Caco-2 (cell line): ENCODE measurements around the gene LRRC10. TPM values are rescaled to one million over a fixed set of nuclear protein-coding genes. Genes with fewer than 3 reads are reported as not detected.

Experiments used
- BruUV-seq: library from RNA; stranded (reverse); fragments of 400-500 nt; replicated peaks from 2 replicates; lab custom pipeline; 2021; lab: Mats Ljungman, UMichigan
- CTCF ChIA-PET: fragments of 300-600 bp; sonication (Branson Sonifier 250); formaldehyde crosslinking; loops from one replicate; lab custom pipeline; 2022; ENCODE audit warnings: antibody characterized with exemption; lab: Charles Lee
- POLR2A ChIA-PET: fragments of 300-600 bp; sonication (Branson Sonifier 250); formaldehyde crosslinking; loops from one replicate; lab custom pipeline; 2022; ENCODE audit warnings: antibody characterized with exemption; lab: Charles Lee
- DNase-seq, 2 experiments: peaks; one replicate each; pipeline versions ENCODE4 v3.0.0 to v3.0.0-alpha.2; 2020 to 2022
- H3K27me3 ChIP-seq: replicated peaks from 2 replicates; pipeline ENCODE4 v1.6.0; 2011; ENCODE audit warnings: low read length; ENCODE audit not compliant: control insufficient read depth, insufficient read depth
- H3K36me3 ChIP-seq: 2 replicates; pipeline ENCODE4 v1.5.1; 2011; ENCODE audit warnings: low read length; ENCODE audit not compliant: control insufficient read depth, insufficient read depth
- H3K4me1 ChIP-seq: fragments of 250-450 bp; sonication (Bioruptor Pico); 2 replicates; pipeline ENCODE4 v1.5.1; 2020; ENCODE audit warnings: mild to moderate bottlenecking
- H3K4me3 ChIP-seq: 2 replicates; pipeline ENCODE4 v1.5.1; 2011; ENCODE audit warnings: low read depth, mild to moderate bottlenecking, control low read depth, low read length
- H3K9me3 ChIP-seq: fragments of 250-450 bp; sonication (Bioruptor Pico); 2 replicates; pipeline ENCODE4 v1.5.1; 2020; ENCODE audit warnings: mild to moderate bottlenecking, moderate library complexity
- H3K27ac Mint-ChIP-seq: one replicate; pipeline ENCODE4 v1.8.0; 2022; ENCODE audit warnings: mixed read lengths; ENCODE audit not compliant: unreplicated experiment
- H3K27me3 Mint-ChIP-seq: one replicate; pipeline ENCODE4 v1.8.0; 2022; ENCODE audit warnings: mixed read lengths; ENCODE audit not compliant: insufficient read depth, unreplicated experiment
- H3K36me3 Mint-ChIP-seq: one replicate; pipeline ENCODE4 v1.8.0; 2022; ENCODE audit warnings: mild to moderate bottlenecking, mixed read lengths; ENCODE audit not compliant: insufficient read depth, unreplicated experiment
- H3K4me1 Mint-ChIP-seq: one replicate; pipeline ENCODE4 v1.8.0; 2022; ENCODE audit warnings: low read depth, mixed read lengths; ENCODE audit not compliant: unreplicated experiment
- H3K4me3 Mint-ChIP-seq: one replicate; pipeline ENCODE4 v1.8.0; 2022; ENCODE audit warnings: mild to moderate bottlenecking, moderate library complexity, mixed read lengths; ENCODE audit not compliant: unreplicated experiment
- H3K9me3 Mint-ChIP-seq: one replicate; pipeline ENCODE4 v1.8.0; 2022; ENCODE audit warnings: mixed read lengths; ENCODE audit not compliant: unreplicated experiment
- intact Hi-C: fragments of 100-400 bp; cut with micrococcal nuclease; formaldehyde crosslinking; loops from one replicate; pipeline ENCODE4 v1.10.0; 2022; ENCODE audit not compliant: unreplicated experiment
- total RNA-seq: library from RNA; stranded (reverse); gene quantifications from 2 replicates; pipeline ENCODE4 v1.2.3, GENCODE V29; 2022
- TF ChIP-seq, protein P1 (sequence below), 2 experiments: fragments of 200-600 bp in 1 of 2; IDR thresholded peaks; 1 replicate in 1 of 2; 2 replicates in 1 of 2; pipeline versions ENCODE4 v1.5.1 to v1.8.0; 2011 to 2022; ENCODE audit warnings: antibody characterized with exemption in 1 of 2, control low read depth in 1 of 2, inconsistent platforms in 1 of 2, low read depth in 1 of 2, low read length in 1 of 2, mild to moderate bottlenecking in 1 of 2, moderate library complexity in 1 of 2; ENCODE audit not compliant: insufficient read depth in 1 of 2, severe bottlenecking in 1 of 2, unreplicated experiment in 1 of 2

The LRRC10 gene
- total RNA-seq, 1 experiment from 2014 or later, result not detected

GRCh38 chr12:69620077-69620476 is 9.4 kb upstream of the LRRC10 start:
- ChIA-PET POLR2A (no interaction called here), CTCF (no interaction called here)
- H3K4me1 Mint-ChIP-seq, result peaks cover 11% of the 10 kb centered on the region
- TF ChIP-seq, protein P1, sequence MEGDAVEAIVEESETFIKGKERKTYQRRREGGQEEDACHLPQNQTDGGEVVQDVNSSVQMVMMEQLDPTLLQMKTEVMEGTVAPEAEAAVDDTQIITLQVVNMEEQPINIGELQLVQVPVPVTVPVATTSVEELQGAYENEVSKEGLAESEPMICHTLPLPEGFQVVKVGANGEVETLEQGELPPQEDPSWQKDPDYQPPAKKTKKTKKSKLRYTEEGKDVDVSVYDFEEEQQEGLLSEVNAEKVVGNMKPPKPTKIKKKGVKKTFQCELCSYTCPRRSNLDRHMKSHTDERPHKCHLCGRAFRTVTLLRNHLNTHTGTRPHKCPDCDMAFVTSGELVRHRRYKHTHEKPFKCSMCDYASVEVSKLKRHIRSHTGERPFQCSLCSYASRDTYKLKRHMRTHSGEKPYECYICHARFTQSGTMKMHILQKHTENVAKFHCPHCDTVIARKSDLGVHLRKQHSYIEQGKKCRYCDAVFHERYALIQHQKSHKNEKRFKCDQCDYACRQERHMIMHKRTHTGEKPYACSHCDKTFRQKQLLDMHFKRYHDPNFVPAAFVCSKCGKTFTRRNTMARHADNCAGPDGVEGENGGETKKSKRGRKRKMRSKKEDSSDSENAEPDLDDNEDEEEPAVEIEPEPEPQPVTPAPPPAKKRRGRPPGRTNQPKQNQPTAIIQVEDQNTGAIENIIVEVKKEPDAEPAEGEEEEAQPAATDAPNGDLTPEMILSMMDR (IDR thresholded peaks at IDR 0.05; ENCODE audit: insufficient read depth in 1 of 2, low read depth in 1 of 2, low read length in 1 of 2, severe bottlenecking in 1 of 2, unreplicated experiment in 1 of 2), result no peak
- H3K4me3 Mint-ChIP-seq, result no peak overlapping the region
- no peak for DNase-seq
- Histone ChIP-seq H3K4me1 (no peaks in the 10 kb centered on the region), H3K27me3 (no peaks in the 10 kb centered on the region), H3K4me3 (no peak overlapping the region), H3K9me3 (0 out of 2 replicates have a peak, but pooled peaks cover 2% of the 10 kb centered on the region), H3K36me3 (no peaks in the 10 kb centered on the region)
- H3K36me3 Mint-ChIP-seq, result no peaks in the 10 kb centered on the region
- H3K27ac Mint-ChIP-seq, result no peak overlapping the region
- intact Hi-C loops, result no loop called here
- H3K27me3 Mint-ChIP-seq, result no peaks in the 10 kb centered on the region
- BruUV-seq, result no TSS peak
- peaks cover 17% of the 10 kb centered on the region for H3K9me3 Mint-ChIP-seq

- TF ChIP-seq, protein P1 (IDR thresholded peaks at IDR 0.05; ENCODE audit: insufficient read depth in 1 of 2, low read depth in 1 of 2, low read length in 1 of 2, severe bottlenecking in 1 of 2, unreplicated experiment in 1 of 2), result no peak
- CTCF ChIA-PET, result interaction anchor here (0.7 kb wide), 1 partner anchor 78 kb away, joined by 5 read pairs; no protein-coding TSS in a partner anchor
- H3K27ac Mint-ChIP-seq, result no peak overlapping the region
Measured at GRCh38 chr12:69619050-69619449, 8.3 kb upstream of the LRRC10 start.

GRCh38 chr12:69616025-69616424 is 5.3 kb upstream of the LRRC10 start:
- no peaks in the 10 kb centered on the region for H3K4me1 Mint-ChIP-seq
- no peaks in the 10 kb centered on the region for H3K36me3 Mint-ChIP-seq
- Histone ChIP-seq H3K9me3 (0 out of 2 replicates have a peak, but pooled peaks cover 2% of the 10 kb centered on the region), H3K4me3 (no peak overlapping the region), H3K27me3 (no peaks in the 10 kb centered on the region), H3K36me3 (no peaks in the 10 kb centered on the region), H3K4me1 (no peaks in the 10 kb centered on the region)
- ChIA-PET CTCF (no interaction called here), POLR2A (no interaction called here)
- H3K9me3 Mint-ChIP-seq, result peaks cover 8% of the 10 kb centered on the region
- H3K27me3 Mint-ChIP-seq, result no peaks in the 10 kb centered on the region
- no TSS peak for BruUV-seq
- intact Hi-C loops, result no loop called here
- no peak overlapping the region for H3K27ac Mint-ChIP-seq
- no peak overlapping the region for H3K4me3 Mint-ChIP-seq
- TF ChIP-seq, protein P1 (IDR thresholded peaks at IDR 0.05; ENCODE audit: insufficient read depth in 1 of 2, low read depth in 1 of 2, low read length in 1 of 2, severe bottlenecking in 1 of 2, unreplicated experiment in 1 of 2), result no peak
- DNase-seq, result no peak

More at GRCh38 chr12:69619050-69619449, 8.3 kb upstream of the LRRC10 start:
- Histone ChIP-seq H3K4me3 (no peak overlapping the region), H3K4me1 (no peaks in the 10 kb centered on the region), H3K9me3 (0 out of 2 replicates have a peak, but pooled peaks cover 2% of the 10 kb centered on the region), H3K27me3 (no peaks in the 10 kb centered on the region), H3K36me3 (no peaks in the 10 kb centered on the region)
- H3K4me1 Mint-ChIP-seq, result peaks cover 11% of the 10 kb centered on the region
- H3K9me3 Mint-ChIP-seq, result peaks cover 17% of the 10 kb centered on the region
- no peak overlapping the region for H3K4me3 Mint-ChIP-seq
- no peaks in the 10 kb centered on the region for H3K36me3 Mint-ChIP-seq
- intact Hi-C loops, result no loop called here
- no peaks in the 10 kb centered on the region for H3K27me3 Mint-ChIP-seq
- POLR2A ChIA-PET, result no interaction called here
- no peak for DNase-seq
- no TSS peak for BruUV-seq
